Measurements from ENCODE around the gene ARHGAP1. TPM values are rescaled to one million over a fixed set of nuclear protein-coding genes. Genes with fewer than 3 reads are reported as not detected.

The ARHGAP1 gene
- total and polyA plus RNA-seq, 12 donors: 18.7 to 125 (median 70.2) TPM

GRCh38 chr11:46655631-46656030 lies 44.8 kb downstream of the ARHGAP1 start:
- Histone ChIP-seq H3K27me3 (no peaks in the 10 kb centered on the region), H3K4me1 (replicated peaks in 1 of 2) (peaks cover 0 to under 1% of the 10 kb centered on the region in 2 donors), H3K36me3 (replicated peaks in 1 of 2) (peaks cover 0 to 80% of the 10 kb centered on the region in 2 donors), H3K4me3 (no peak overlapping the region), H3K27ac (no peak overlapping the region), H3K9me3 (replicated peaks in 1 of 3) (no peaks in the 10 kb centered on the region)
- WGBS, 4 donors: 85 to 93% (median 91%) methylated on average over 4 of the region's 4 CpGs
- intact Hi-C loops (cut with DNase I): no loop called here
- TF ChIP-seq CTCF (IDR thresholded peaks at IDR 0.05): no peak
- TF ChIP-seq POLR2A (IDR thresholded peaks at IDR 0.05): no peak
- no peak for DNase-seq

GRCh38 chr11:46649180-46649738 lies 51.2 kb downstream of the ARHGAP1 start:
- WGBS, 4 donors: 21 to 34% (median 27%) methylated on average over 2 of the region's 2 CpGs
- no peak for TF ChIP-seq CTCF (IDR thresholded peaks at IDR 0.05)
- TF ChIP-seq POLR2A (IDR thresholded peaks at IDR 0.05): peak in 1 of 2 donors; percentile 55
- intact Hi-C loops (cut with DNase I): no loop called here
- Histone ChIP-seq H3K27me3 (no peaks in the 10 kb centered on the region), H3K4me1 (replicated peaks in 1 of 2) (peaks cover 6 to 20% of the 10 kb centered on the region in 2 donors), H3K36me3 (replicated peaks in 1 of 2) (peaks cover 0 to 59% of the 10 kb centered on the region in 2 donors), H3K4me3 (no peak overlapping the region), H3K27ac (peak overlapping the region; percentile 68 to 82 (median 76)), H3K9me3 (replicated peaks in 1 of 3) (no peaks in the 10 kb centered on the region)
- DNase-seq: peak; percentile 72 to 93 (median 87)

GRCh38 chr11:46643986-46644385 lies 56.4 kb downstream of the ARHGAP1 start:
- H3K36me3 ChIP-seq (replicated peaks in 1 of 2): peaks cover 0 to 33% of the 10 kb centered on the region in 2 donors
- H3K4me3 ChIP-seq: no peak overlapping the region
- TF ChIP-seq CTCF (IDR thresholded peaks at IDR 0.05) (no peak), POLR2A (IDR thresholded peaks at IDR 0.05) (no peak)
- peaks cover 4 to 10% of the 10 kb centered on the region in 2 donors for H3K4me1 ChIP-seq (replicated peaks in 1 of 2)
- DNase-seq: no peak
- intact Hi-C loops (cut with DNase I): no loop called here
- H3K27ac ChIP-seq: no peak overlapping the region
- no peaks in the 10 kb centered on the region for H3K9me3 ChIP-seq (replicated peaks in 1 of 3)
- H3K27me3 ChIP-seq: no peaks in the 10 kb centered on the region

- intact Hi-C loops (cut with DNase I): no loop called here
- H3K4me3 ChIP-seq: no peak overlapping the region
- H3K4me1 ChIP-seq (replicated peaks in 1 of 2): peaks cover 4 to 7% of the 10 kb centered on the region in 2 donors
- TF ChIP-seq CTCF (IDR thresholded peaks at IDR 0.05) (no peak), POLR2A (IDR thresholded peaks at IDR 0.05) (no peak)
- H3K27me3 ChIP-seq: no peaks in the 10 kb centered on the region
- no peak for DNase-seq
- H3K36me3 ChIP-seq (replicated peaks in 1 of 2): peaks cover 0 to 33% of the 10 kb centered on the region in 2 donors
- no peak overlapping the region for H3K27ac ChIP-seq
- no peaks in the 10 kb centered on the region for H3K9me3 ChIP-seq (replicated peaks in 1 of 3)
- WGBS, 4 donors: 93 to 100% (median 97%) methylated on average over 3 of the region's 3 CpGs
These were observed 56.9 kb downstream of the ARHGAP1 start for GRCh38 chr11:46643531-46643930.

Measured in adrenal gland (tissue), 12 donors.